Measurements from ENCODE around the gene PLB1. TPM values are rescaled to one million over a fixed set of nuclear protein-coding genes. Genes with fewer than 3 reads are reported as not detected.

Gene PLB1
- total RNA-seq, 1 experiment from 2014 or later = 0.44 TPM

- Mint-ChIP-seq H3K4me1 (peaks cover 20% of the 10 kb centered on the region), H3K27ac (no peak overlapping the region), H3K36me3 (no peaks in the 10 kb centered on the region), H3K4me3 (no peak overlapping the region), H3K27me3 (ENCODE audit: low read depth) (no peaks in the 10 kb centered on the region), H3K9me3 (no peaks in the 10 kb centered on the region)
- ATAC-seq = no peak
- POLR2A ChIA-PET = no interaction called here
- CTCF ChIA-PET = no interaction called here
- no peak for DNase-seq (ENCODE audit: low spot score)
- TF ChIP-seq FOXK1 (CRISPR knock-in tag; IDR thresholded peaks at IDR 0.05) (no peak), CREM (CRISPR knock-in tag; IDR thresholded peaks at IDR 0.05) (no peak), E2F1 (CRISPR knock-in tag; IDR thresholded peaks at IDR 0.05) (no peak), GRHL2 (CRISPR knock-in tag; IDR thresholded peaks at IDR 0.05; ENCODE audit: insufficient replicate concordance, severe bottlenecking) (no peak), ETV6 (CRISPR knock-in tag; IDR thresholded peaks at IDR 0.05) (no peak), ZNF281 (CRISPR knock-in tag; IDR thresholded peaks at IDR 0.05) (no peak), AR (CRISPR knock-in tag; IDR thresholded peaks at IDR 0.05) (no peak), ZNF416 (CRISPR knock-in tag; IDR thresholded peaks at IDR 0.05) (no peak), RORB (CRISPR knock-in tag; IDR thresholded peaks at IDR 0.05) (no peak), ATF1 (CRISPR knock-in tag; IDR thresholded peaks at IDR 0.05) (no peak), NFE2L1 (CRISPR knock-in tag; IDR thresholded peaks at IDR 0.05) (no peak), JUN (CRISPR knock-in tag; IDR thresholded peaks at IDR 0.05) (no peak), TEAD4 (CRISPR knock-in tag; IDR thresholded peaks at IDR 0.05) (no peak), ZNF671 (CRISPR knock-in tag; IDR thresholded peaks at IDR 0.05) (no peak), CTCF (IDR thresholded peaks at IDR 0.05) (no peak)
- TF ChIP-seq, protein P1, sequence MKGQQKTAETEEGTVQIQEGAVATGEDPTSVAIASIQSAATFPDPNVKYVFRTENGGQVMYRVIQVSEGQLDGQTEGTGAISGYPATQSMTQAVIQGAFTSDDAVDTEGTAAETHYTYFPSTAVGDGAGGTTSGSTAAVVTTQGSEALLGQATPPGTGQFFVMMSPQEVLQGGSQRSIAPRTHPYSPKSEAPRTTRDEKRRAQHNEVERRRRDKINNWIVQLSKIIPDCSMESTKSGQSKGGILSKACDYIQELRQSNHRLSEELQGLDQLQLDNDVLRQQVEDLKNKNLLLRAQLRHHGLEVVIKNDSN (CRISPR knock-in tag; IDR thresholded peaks at IDR 0.05) = no peak
These were observed 149.7 kb downstream of the PLB1 start for GRCh38 chr2:28645553-28645952.

DNA sequence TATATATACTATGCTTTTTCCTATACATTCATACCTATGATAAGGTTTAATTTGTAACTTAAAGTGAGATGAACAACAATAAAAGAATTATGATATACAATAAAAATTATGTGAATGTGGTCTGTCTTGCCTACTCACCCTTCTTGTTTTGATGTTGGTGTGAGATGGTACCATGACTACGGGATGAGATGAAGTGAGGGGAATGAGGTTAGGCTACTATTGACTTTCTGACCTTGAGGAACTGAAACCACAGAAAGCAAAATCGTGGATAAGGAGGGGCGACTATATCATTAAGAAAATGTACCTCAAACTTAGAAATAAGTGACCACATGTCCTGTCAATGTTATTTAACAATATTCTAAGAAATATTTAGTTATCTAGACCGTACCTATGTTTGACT lies 151.8 kb downstream of the PLB1 start:
- Mint-ChIP-seq H3K4me3 (no peak overlapping the region), H3K36me3 (no peaks in the 10 kb centered on the region), H3K27me3 (ENCODE audit: low read depth) (no peaks in the 10 kb centered on the region), H3K4me1 (peaks cover 20% of the 10 kb centered on the region), H3K27ac (no peak overlapping the region), H3K9me3 (no peaks in the 10 kb centered on the region)
- no peak for ATAC-seq
- ChIA-PET CTCF (no interaction called here), POLR2A (no interaction called here)
- no peak for DNase-seq (ENCODE audit: low spot score)
- no peak for TF ChIP-seq NFYB (CRISPR knock-in tag; conservative IDR thresholded peaks at IDR 0.05; ENCODE audit: low read depth)
- TF ChIP-seq ZNF425 (CRISPR knock-in tag; conservative IDR thresholded peaks at IDR 0.05) = no peak
- TF ChIP-seq SMAD3 (CRISPR knock-in tag; IDR thresholded peaks at IDR 0.05; ENCODE audit: borderline replicate concordance) = no peak
- no peak for TF ChIP-seq HMGA2 (CRISPR knock-in tag; IDR thresholded peaks at IDR 0.05)
- no peak for TF ChIP-seq NR3C1 (CRISPR knock-in tag; conservative IDR thresholded peaks at IDR 0.05; ENCODE audit: low read depth)
- no peak for TF ChIP-seq FOXJ3 (CRISPR knock-in tag; IDR thresholded peaks at IDR 0.05; ENCODE audit: borderline replicate concordance)
- TF ChIP-seq ZNF263 (CRISPR knock-in tag; IDR thresholded peaks at IDR 0.05; ENCODE audit: low read depth) = no peak
- TF ChIP-seq TEAD1 (CRISPR knock-in tag; IDR thresholded peaks at IDR 0.05) = no peak
- TF ChIP-seq E2F4 (CRISPR knock-in tag; IDR thresholded peaks at IDR 0.05; ENCODE audit: borderline replicate concordance, low read depth) = no peak
- TF ChIP-seq MYBL2 (CRISPR knock-in tag; IDR thresholded peaks at IDR 0.05) = no peak
- no peak for TF ChIP-seq TEAD4 (CRISPR knock-in tag; IDR thresholded peaks at IDR 0.05)
